Immature natural killer cell (primary cell): ENCODE measurements around the gene AHCY. TPM values are rescaled to one million over a fixed set of nuclear protein-coding genes. Genes with fewer than 3 reads are reported as not detected.
A peak's percentile ranks its signal among the peaks of the same experiment; 100 is the strongest.

Experiments
- DNase-seq, 3 donors: peaks; one replicate each; pipeline ENCODE4 v3.0.0; 2022; ENCODE audit warnings: mixed read lengths in 1 of 3
- H3K27ac Mint-ChIP-seq, 6 donors: one replicate each; pipeline ENCODE4 v1.8.0; 2020; ENCODE audit warnings: mixed read lengths in 6 of 6, mild to moderate bottlenecking in 5 of 6, inconsistent platforms in 4 of 6, moderate library complexity in 3 of 6
- H3K27me3 Mint-ChIP-seq, 3 donors: one replicate each; pipeline ENCODE4 v1.8.0; 2020 to 2021; ENCODE audit warnings: low read depth in 3 of 3, mild to moderate bottlenecking in 3 of 3, mixed read lengths in 3 of 3, moderate library complexity in 3 of 3, inconsistent platforms in 1 of 3
- H3K36me3 Mint-ChIP-seq, 3 donors: one replicate each; pipeline ENCODE4 v1.8.0; 2020; ENCODE audit warnings: mixed read lengths in 3 of 3, inconsistent platforms in 2 of 3, mild to moderate bottlenecking in 2 of 3
- H3K4me1 Mint-ChIP-seq, 2 donors: one replicate each; pipeline ENCODE4 v1.8.0; 2020; ENCODE audit warnings: inconsistent platforms in 2 of 2, mild to moderate bottlenecking in 2 of 2, mixed read lengths in 2 of 2, moderate library complexity in 1 of 2
- H3K4me3 Mint-ChIP-seq, 5 donors: one replicate each; pipeline ENCODE4 v1.8.0; 2020; ENCODE audit warnings: mild to moderate bottlenecking in 5 of 5, mixed read lengths in 5 of 5, inconsistent platforms in 3 of 5, moderate library complexity in 3 of 5
- H3K9me3 Mint-ChIP-seq, 6 donors: one replicate each; pipeline ENCODE4 v1.8.0; 2020; ENCODE audit warnings: mild to moderate bottlenecking in 6 of 6, mixed read lengths in 6 of 6, inconsistent platforms in 4 of 6, moderate library complexity in 3 of 6
- polyA plus RNA-seq, 3 donors: library from polyadenylated mRNA; unstranded; fragments of 300-500 nt; fragmentation: Illumina TruSeq; gene quantifications; one replicate each; pipeline ENCODE4 v1.2.3, GENCODE V29; 2021

The AHCY gene
- polyA plus RNA-seq, 3 donors from 2014 or later: 18.4 to 19.3 (median 18.5) TPM

DNA sequence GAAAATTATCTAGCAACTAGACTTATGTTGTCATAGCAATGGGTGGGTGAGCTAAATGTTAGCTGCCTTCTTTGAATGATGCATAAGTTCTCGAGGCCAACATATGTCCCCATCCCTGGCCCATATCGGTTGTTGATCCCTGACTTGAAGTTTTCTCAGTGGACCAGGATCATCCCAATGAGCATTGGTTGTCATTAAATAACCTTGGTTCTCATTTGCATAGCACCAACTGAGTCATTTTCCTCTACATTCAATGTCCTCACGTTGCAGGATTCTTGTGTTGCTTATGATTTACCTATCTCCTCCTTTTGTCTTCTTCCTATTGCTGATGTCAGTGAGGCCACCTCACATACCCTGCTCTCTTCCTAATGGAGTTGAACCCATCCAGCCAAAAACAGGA is 12.1 kb upstream of the AHCY start:
- Mint-ChIP-seq H3K9me3 (peaks cover 0 to 6% (median 0%) of the 10 kb centered on the region in 6 donors), H3K27ac (no peak overlapping the region), H3K36me3 (no peaks in the 10 kb centered on the region), H3K4me3 (no peak overlapping the region), H3K4me1 (peaks cover 19 to 23% of the 10 kb centered on the region in 2 donors), H3K27me3 (peaks cover 6 to 7% (median 7%) of the 10 kb centered on the region in 3 donors)
- DNase-seq: no peak

DNA sequence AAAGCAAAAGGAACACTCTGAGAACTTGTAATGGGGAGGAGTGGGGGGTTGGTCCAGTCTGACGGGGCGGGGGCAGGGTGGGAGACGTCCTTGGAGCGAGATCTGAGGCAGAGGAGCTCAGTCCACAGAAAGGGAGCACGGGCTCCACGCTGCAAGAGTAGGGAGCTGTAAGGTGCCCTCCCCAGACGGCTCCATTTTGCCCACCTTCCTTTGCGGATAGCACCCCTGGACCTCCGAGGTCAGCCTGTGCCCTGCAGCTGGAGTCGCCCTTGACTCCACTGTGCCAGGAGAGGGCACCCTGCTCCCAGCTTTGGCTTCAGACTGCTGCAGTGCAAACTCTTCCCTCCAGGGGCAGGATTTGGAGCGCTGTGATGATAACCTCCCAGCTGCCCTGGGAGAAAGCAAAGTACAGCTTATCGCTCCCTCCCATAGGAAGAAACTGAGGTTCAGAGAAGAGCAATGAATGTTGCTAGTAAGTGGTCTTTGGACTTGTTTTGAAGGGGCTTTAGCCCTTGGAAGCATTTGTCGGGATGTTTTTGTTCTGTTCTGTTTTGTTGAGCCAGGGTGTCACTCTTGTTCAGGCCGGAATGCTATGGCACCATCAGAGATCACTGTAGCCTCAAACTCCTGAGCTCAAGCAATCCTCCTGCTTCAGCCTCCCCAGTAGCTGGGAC is 9.5 kb upstream of the AHCY start:
- peaks cover 19 to 23% of the 10 kb centered on the region in 2 donors for H3K4me1 Mint-ChIP-seq
- peaks cover 6 to 7% (median 7%) of the 10 kb centered on the region in 3 donors for H3K27me3 Mint-ChIP-seq
- H3K36me3 Mint-ChIP-seq: no peaks in the 10 kb centered on the region
- peak overlapping the region in 2 of 6 donors; percentile 70 to 82 for H3K27ac Mint-ChIP-seq
- H3K9me3 Mint-ChIP-seq: peaks cover 0 to 2% (median 0%) of the 10 kb centered on the region in 6 donors
- peak overlapping the region; percentile 30 to 56 (median 39) for H3K4me3 Mint-ChIP-seq
- peak; percentile 85 to 88 (median 87) for DNase-seq

DNA sequence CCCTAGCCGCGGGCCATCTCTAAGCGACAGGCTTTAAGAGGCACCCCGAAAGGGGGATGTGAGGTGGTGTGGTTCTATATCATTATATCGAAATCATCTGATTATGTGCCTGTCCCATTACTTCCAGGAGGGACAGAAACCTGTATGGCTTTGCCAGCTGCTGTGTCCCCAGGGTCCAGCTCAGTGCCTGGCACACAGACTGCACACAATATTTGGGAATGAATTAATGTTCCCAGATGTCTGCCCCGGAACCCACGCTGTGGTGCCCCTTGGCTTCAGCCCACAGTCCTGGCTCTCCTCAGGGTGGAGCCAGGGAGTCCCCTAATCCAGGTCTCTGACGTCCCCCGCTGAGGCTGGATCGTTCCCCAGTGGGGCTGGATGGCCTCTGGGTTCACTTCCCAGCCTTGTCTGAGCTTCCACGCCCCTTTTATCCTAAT is 8.9 kb upstream of the AHCY start:
- peaks cover 19 to 23% of the 10 kb centered on the region in 2 donors for H3K4me1 Mint-ChIP-seq
- H3K27me3 Mint-ChIP-seq: peaks cover 6 to 7% (median 7%) of the 10 kb centered on the region in 3 donors
- no peak overlapping the region for H3K27ac Mint-ChIP-seq
- H3K4me3 Mint-ChIP-seq: no peak overlapping the region
- DNase-seq: no peak
- H3K36me3 Mint-ChIP-seq: no peaks in the 10 kb centered on the region
- H3K9me3 Mint-ChIP-seq: peaks cover 0 to 2% (median 0%) of the 10 kb centered on the region in 6 donors

DNA sequence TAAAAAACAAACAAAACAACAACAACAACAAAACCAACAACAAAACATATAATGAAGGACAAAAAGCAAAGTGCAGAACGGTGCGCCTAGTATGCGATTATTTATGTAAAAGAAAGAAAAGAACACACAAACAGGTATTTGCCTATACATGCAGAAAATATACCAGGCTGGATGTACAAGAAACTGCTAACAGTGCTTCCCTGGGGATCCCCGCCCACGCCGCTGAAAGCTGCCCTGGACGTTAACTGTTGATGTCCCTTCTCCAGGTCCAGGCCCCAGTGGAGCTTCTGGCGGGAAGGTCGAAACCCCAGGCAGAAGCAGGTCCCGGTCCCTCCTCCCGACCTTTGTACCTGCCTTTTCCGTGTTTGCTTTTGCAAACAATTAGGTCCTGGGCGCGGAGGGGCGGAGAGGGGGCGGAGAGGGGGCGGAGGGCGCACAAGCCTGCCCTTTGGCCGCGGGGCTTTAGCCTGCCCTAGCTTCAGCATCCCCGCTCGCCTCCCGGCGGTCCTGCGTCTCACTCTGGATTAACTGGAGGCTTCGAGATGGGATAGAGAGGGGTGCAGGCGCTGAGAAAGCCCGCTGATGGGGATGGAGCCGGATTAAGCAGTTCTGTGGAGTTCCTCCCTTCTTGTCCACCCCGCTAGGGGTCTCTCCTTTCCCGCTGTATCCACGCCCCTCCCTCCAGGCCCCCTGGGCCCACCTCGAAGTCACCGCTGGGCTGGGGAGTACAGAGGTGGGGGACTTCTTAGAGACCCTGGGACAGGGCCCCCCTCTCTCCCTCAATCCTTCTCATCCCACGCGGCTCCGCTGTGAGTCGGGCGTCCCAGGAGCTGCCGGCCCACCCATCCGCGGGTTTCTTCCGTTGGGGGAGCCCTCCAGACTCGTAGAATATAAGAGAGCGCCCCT is 8.2 kb upstream of the AHCY start:
- peaks cover 6 to 7% (median 7%) of the 10 kb centered on the region in 3 donors for H3K27me3 Mint-ChIP-seq
- H3K27ac Mint-ChIP-seq: no peak overlapping the region
- DNase-seq: no peak
- H3K4me3 Mint-ChIP-seq: no peak overlapping the region
- no peaks in the 10 kb centered on the region for H3K36me3 Mint-ChIP-seq
- peaks cover 19 to 23% of the 10 kb centered on the region in 2 donors for H3K4me1 Mint-ChIP-seq
- peaks cover 0 to 2% (median 0%) of the 10 kb centered on the region in 6 donors for H3K9me3 Mint-ChIP-seq

DNA sequence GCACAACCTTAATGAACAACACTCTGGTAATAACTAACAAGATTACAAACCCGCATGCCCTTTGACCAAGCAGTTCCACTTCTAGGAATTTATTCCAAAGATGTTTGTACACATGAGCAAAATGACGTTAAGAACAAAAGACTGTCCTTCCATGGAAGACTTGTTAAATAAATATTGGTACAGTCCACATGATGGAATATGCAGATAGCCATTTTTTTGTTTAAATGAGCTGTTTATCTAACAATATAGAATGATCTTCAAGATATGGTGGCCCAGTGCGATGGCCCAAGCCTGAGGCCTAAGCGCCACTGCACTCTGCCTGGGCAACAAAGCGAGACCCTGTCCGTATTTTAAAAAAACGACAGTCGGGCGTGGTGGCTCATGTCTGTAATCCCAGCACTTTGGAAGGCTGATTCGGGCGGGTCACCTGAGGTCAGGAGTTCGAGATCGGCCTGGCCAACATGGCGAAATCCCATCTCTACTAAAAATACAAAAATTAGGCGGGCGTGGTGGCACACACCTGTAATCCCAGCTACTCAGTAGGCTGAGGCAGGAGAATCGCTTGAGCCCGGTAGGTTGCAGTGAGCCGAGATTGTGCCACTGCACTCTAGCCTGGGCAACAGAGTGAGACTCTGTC is 7.4 kb upstream of the AHCY start:
- H3K27me3 Mint-ChIP-seq: peaks cover 6 to 7% (median 7%) of the 10 kb centered on the region in 3 donors
- peaks cover 0 to 2% (median 0%) of the 10 kb centered on the region in 6 donors for H3K9me3 Mint-ChIP-seq
- DNase-seq: no peak
- no peaks in the 10 kb centered on the region for H3K36me3 Mint-ChIP-seq
- peaks cover 19 to 23% of the 10 kb centered on the region in 2 donors for H3K4me1 Mint-ChIP-seq
- no peak overlapping the region for H3K4me3 Mint-ChIP-seq
- H3K27ac Mint-ChIP-seq: no peak overlapping the region

DNA sequence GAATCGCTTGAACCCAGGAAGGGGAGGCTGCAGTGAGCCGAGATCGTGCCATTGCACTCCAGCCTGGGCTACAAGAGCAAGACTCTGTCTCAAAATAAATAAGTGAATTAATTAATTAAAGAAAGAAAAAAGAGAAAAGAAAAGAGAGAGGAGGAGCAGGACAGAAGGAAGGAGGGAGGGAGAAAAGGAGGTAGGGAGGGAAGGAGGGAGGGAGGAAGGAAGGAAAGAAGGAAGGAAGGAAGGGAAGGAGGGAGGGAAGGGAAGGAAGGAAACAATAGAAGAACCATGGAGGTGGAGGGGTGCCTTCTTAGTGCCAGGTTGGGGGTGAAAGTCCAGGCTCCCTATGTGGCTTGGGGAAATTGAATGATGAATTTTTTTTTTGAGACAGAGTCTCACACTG is 6.5 kb upstream of the AHCY start:
- Mint-ChIP-seq H3K27me3 (peaks cover 6 to 7% (median 7%) of the 10 kb centered on the region in 3 donors), H3K36me3 (no peaks in the 10 kb centered on the region), H3K4me1 (peaks cover 19 to 23% of the 10 kb centered on the region in 2 donors), H3K27ac (no peak overlapping the region), H3K9me3 (peaks cover 0 to 2% (median 0%) of the 10 kb centered on the region in 6 donors), H3K4me3 (no peak overlapping the region)
- no peak for DNase-seq

DNA sequence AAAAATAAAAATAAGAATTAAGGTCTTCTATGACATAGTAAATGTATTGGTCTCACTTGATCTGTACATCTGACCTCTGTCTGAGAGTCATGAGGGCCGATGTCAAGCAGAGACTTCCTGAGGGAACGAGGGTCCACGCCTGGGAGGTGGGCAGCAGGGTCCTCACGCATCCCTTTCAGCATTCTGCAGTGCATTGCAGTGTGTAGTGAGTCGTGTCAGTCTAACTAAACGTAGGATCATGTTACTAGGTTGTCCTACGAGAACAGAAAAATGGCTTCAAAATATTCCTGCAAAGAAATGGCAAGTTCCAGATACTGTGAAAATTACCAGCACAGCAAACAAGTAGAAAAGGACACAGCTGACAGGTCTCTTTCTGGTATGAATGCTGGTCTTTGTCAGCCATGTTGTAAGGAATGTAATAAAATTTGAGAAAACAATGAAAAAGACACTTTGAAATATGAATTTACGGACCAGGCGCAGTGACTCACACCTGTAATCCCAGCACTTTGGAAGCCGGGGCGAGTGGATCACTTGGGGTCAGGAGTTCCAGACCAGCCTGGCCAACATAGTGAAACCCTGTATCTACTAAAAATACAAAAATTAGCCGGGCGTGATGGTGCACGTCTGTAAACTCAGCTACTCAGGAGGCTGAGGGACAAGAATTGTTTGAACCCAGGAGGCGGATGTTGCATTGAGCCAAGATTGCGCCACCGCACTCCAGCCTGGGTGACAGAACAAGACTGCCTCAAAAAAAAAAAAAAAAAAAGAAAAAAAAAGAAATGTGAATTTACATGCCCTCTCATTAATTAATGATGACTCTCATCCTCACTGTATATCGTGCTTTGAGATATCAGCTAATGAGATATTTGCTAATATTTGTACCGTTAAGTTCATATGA is 2.4 kb upstream of the AHCY start:
- Mint-ChIP-seq H3K9me3 (no peaks in the 10 kb centered on the region), H3K4me1 (peaks cover 15 to 17% of the 10 kb centered on the region in 2 donors), H3K27ac (no peak overlapping the region), H3K4me3 (no peak overlapping the region), H3K27me3 (peaks cover 0 to 4% (median 4%) of the 10 kb centered on the region in 3 donors), H3K36me3 (no peaks in the 10 kb centered on the region)
- no peak for DNase-seq

DNA sequence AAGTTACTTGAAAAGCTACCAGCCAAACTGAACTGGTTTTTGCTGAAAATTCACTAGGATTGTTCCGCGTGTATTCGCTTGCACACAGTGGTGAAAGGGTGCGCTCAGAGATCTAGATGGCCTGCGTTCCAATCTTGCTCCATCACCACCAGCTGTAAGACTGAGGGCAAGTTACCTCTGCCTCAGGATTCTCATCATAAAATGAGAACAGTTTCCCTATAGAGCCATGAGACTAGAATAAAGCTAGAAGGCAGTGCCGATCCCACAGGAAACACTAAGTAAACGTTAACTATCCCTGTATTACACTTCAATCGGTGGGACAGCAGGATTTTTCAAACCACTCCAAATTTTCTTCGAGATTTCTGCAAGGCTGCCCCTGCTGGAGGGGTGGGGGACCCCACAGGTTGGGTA is 838 bp downstream of the AHCY start:
- H3K4me3 Mint-ChIP-seq: peak overlapping the region; percentile 76 to 80 (median 79)
- DNase-seq: no peak

DNA sequence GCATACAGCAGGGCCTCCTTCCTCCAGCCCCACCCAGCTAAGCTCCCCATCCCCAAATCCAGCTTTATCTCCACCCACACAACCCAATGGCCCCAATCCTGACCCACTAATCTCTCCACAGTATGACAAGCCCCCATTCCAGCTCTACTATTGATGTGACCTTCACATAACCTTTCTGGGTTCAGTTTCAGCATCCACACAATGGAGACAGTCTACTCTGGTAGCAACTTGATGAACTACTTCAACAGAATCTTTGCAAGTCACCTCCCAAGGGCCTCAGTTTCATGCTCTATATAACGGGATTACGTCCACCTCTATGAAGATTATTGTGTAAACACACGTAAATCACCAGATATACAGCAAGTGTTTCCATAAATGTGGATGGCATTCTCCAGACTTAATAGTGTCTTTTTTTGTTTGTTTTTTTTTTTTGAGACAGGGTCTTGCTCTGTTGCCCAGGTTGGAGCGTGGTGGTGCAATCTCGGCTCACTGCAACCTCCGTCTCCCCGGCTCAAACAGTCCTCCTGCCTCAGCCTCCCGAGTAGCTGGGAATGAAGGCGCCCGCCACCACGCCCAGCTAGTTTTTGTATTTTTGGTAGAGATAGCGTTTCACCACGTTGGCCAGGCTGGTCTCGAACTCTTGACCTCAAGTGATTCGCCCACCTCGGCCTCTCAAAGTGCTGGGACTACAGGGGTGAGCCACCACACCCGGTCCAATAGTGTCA is 1.4 kb downstream of the AHCY start:
- peak overlapping the region; percentile 10 to 78 (median 62) for H3K27ac Mint-ChIP-seq
- H3K27me3 Mint-ChIP-seq: peaks cover 0 to 4% (median 0%) of the 10 kb centered on the region in 3 donors
- H3K36me3 Mint-ChIP-seq: no peaks in the 10 kb centered on the region
- H3K9me3 Mint-ChIP-seq: no peaks in the 10 kb centered on the region
- H3K4me3 Mint-ChIP-seq: peak overlapping the region; percentile 76 to 80 (median 79)
- peaks cover 15 to 17% of the 10 kb centered on the region in 2 donors for H3K4me1 Mint-ChIP-seq
- no peak for DNase-seq

More for the DNA sequence above, 838 bp downstream of the AHCY start:
- H3K9me3 Mint-ChIP-seq: no peaks in the 10 kb centered on the region
- H3K36me3 Mint-ChIP-seq: no peaks in the 10 kb centered on the region
- H3K4me1 Mint-ChIP-seq: peaks cover 15 to 17% of the 10 kb centered on the region in 2 donors
- H3K27me3 Mint-ChIP-seq: peaks cover 0 to 4% (median 0%) of the 10 kb centered on the region in 3 donors
- H3K27ac Mint-ChIP-seq: peak overlapping the region; percentile 53 to 78 (median 66)

DNA sequence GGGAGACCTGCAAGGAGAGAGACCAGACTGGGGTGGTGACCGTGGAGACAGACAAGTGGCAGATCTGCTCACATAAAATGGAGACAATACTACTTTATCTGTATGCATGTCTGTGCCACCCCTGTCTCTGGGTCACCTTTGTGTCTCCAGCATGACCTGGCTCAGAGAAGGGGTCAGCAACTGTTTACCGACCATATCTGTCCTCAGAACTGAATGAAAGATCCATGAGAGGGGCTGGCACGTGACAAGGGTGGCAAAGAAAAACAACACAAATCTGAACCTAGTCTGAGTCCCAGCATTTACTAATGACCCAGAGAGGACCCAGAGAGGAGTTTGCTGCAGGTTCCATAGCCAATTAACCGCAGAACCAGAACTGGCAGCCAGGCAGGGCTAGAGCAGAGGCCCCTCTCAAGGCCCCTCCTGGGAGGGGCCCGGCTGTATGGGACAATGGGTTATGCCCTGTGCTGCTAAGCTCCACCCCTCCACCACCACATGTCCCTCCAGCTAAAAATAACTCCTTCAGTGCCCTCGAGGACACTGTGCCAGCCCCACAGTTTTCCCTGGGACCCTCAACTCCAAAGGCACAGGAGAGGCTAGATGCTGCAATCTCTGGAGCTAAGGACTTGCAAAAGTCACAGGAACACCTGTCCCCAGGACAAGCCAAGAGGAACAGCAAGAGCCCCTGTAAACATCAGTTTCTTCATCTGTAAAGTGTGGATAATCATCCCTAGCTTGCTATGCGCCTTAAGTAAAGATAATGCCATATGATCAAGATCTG is 2.2 kb downstream of the AHCY start:
- DNase-seq: no peak
- no peaks in the 10 kb centered on the region for H3K9me3 Mint-ChIP-seq
- peak overlapping the region in 4 of 5 donors; percentile 46 to 70 (median 58) for H3K4me3 Mint-ChIP-seq
- peaks cover 0 to 4% (median 0%) of the 10 kb centered on the region in 3 donors for H3K27me3 Mint-ChIP-seq
- H3K4me1 Mint-ChIP-seq: peaks cover 15 to 17% of the 10 kb centered on the region in 2 donors
- H3K27ac Mint-ChIP-seq: peak overlapping the region in 2 of 6 donors; percentile 10 to 45
- H3K36me3 Mint-ChIP-seq: peaks cover 0 to 2% (median under 1%) of the 10 kb centered on the region in 3 donors

DNA sequence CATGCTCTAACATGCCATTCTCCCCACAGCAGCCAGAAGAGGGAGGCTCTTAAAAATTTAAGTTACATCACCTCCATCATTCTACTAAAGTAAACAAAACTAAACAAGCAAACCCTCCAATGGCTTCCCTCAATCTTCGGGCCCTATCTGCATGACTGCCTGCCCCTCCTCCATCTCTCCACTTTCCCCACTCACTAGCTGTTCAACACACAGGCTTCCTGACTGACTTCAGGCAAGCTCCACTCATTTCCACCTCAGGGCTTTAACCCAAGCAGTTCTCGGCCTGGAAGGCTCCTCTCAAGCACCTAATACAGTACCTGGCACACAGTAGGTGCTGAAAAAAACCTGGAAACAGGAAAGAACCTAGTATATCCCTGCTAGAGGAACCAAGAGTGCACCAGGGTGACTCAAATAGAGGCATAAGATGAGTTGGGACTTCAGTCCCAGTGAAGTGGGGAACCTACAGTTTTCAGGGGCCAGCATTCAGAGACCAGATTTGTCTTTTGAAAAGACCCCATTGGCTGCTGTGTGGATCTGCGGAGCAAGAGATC is 2.8 kb downstream of the AHCY start:
- H3K9me3 Mint-ChIP-seq: no peaks in the 10 kb centered on the region
- H3K27me3 Mint-ChIP-seq: peaks cover 0 to 4% (median 0%) of the 10 kb centered on the region in 3 donors
- no peak for DNase-seq
- no peak overlapping the region for H3K4me3 Mint-ChIP-seq
- H3K36me3 Mint-ChIP-seq: peaks cover 0 to 6% (median 5%) of the 10 kb centered on the region in 3 donors
- H3K27ac Mint-ChIP-seq: no peak overlapping the region
- H3K4me1 Mint-ChIP-seq: peaks cover 15 to 17% of the 10 kb centered on the region in 2 donors
